Measurements from ENCODE around the gene ACSS1.
"Not testable (repeated sequence)": the region's sequence is repeated elsewhere in the genome, so short reads cannot be mapped to it uniquely, and the experiment has no call there.

Gene ACSS1

GRCh38 chr20:25009218-25010145, 48.5 kb downstream of the ACSS1 start:
- DNase-seq (ENCODE audit: low spot score) = no peak

GRCh38 chr20:25008388-25009217, 49.3 kb downstream of the ACSS1 start:
- DNase-seq (ENCODE audit: low spot score) = no peak

- no peak for DNase-seq (ENCODE audit: low spot score)
These were observed 50.2 kb downstream of the ACSS1 start for GRCh38 chr20:25007491-25008305.

- DNase-seq (ENCODE audit: low spot score) = no peak
These were observed 51.3 kb downstream of the ACSS1 start for GRCh38 chr20:25006431-25007167.

- no peak for DNase-seq (ENCODE audit: low spot score)
These were observed 52.3 kb downstream of the ACSS1 start for GRCh38 chr20:25005661-25006060.

- DNase-seq (ENCODE audit: low spot score) = peak; percentile 67
These were observed 52.7 kb downstream of the ACSS1 start for GRCh38 chr20:25005220-25005619.

GRCh38 chr20:25003002-25003401, 54.9 kb downstream of the ACSS1 start:
- DNase-seq (ENCODE audit: low spot score) = no peak

- not testable (repeated sequence) for DNase-seq (ENCODE audit: low spot score)
These were observed 56.6 kb downstream of the ACSS1 start for GRCh38 chr20:25001323-25001722.

- peak; percentile 73 for DNase-seq (ENCODE audit: low spot score)
These were observed 57.6 kb downstream of the ACSS1 start for GRCh38 chr20:25000268-25000801.

GRCh38 chr20:24999568-24999967, 58.4 kb downstream of the ACSS1 start:
- no peak for DNase-seq (ENCODE audit: low spot score)

- no peak for DNase-seq (ENCODE audit: low spot score)
These were observed 59.1 kb downstream of the ACSS1 start for GRCh38 chr20:24998631-24999445.

GRCh38 chr20:24998121-24998520, 59.8 kb downstream of the ACSS1 start:
- DNase-seq (ENCODE audit: low spot score) = no peak

GRCh38 chr20:24996449-24997377, 61.2 kb downstream of the ACSS1 start:
- DNase-seq (ENCODE audit: low spot score) = no peak

GRCh38 chr20:24995741-24996448, 62.0 kb downstream of the ACSS1 start:
- no peak for DNase-seq (ENCODE audit: low spot score)

GRCh38 chr20:24994470-24995368, 63.2 kb downstream of the ACSS1 start:
- DNase-seq (ENCODE audit: low spot score) = peak; percentile 93

- DNase-seq (ENCODE audit: low spot score) = no peak
These were observed 63.8 kb downstream of the ACSS1 start for GRCh38 chr20:24994186-24994465.

GRCh38 chr20:24993337-24994185, 64.4 kb downstream of the ACSS1 start:
- DNase-seq (ENCODE audit: low spot score) = peak; percentile 49

Data from Ammon's horn (tissue), 1 donor.